GM12891 (cell line): ENCODE measurements around the gene CDX4.

Experiments
- PAX5 ChIP-seq: IDR thresholded peaks from 2 replicates; pipeline ENCODE4 v1.6.1; 2011; ENCODE audit warnings: low read length, moderate library complexity, mild to moderate bottlenecking; ENCODE audit not compliant: insufficient read depth, severe bottlenecking
- POLR2A ChIP-seq: IDR thresholded peaks from 2 replicates; pipeline ENCODE4 v1.6.1; 2011; ENCODE audit warnings: low read depth, low read length, control low read depth
- POLR2AphosphoS5 ChIP-seq: IDR thresholded peaks from 2 replicates; pipeline ENCODE4 v1.6.1; 2011; ENCODE audit warnings: low read depth, low read length, control low read depth
- POU2F2 ChIP-seq: IDR thresholded peaks from 2 replicates; pipeline ENCODE4 v1.6.1; 2011; ENCODE audit warnings: low read depth, mild to moderate bottlenecking, control low read depth, low read length, moderate library complexity
- SPI1 ChIP-seq: IDR thresholded peaks from 2 replicates; pipeline ENCODE4 v1.6.1; 2011; ENCODE audit warnings: low read depth, low read length, control low read depth
- TAF1 ChIP-seq: IDR thresholded peaks from 2 replicates; pipeline ENCODE4 v1.6.1; 2011; ENCODE audit warnings: low read depth, low read length, control low read depth

GRCh38 chrX:73401591-73402266 lies 45.1 kb upstream of the CDX4 start:
- TF ChIP-seq POLR2AphosphoS5 (no peak), POLR2A (no peak), TAF1 (no peak), POU2F2 (no peak), SPI1 (no peak), PAX5 (no peak)
